NCI-H1048 (cell line): ENCODE data around the gene VAMP5.
"Not testable (repeated sequence)": the region's sequence is repeated elsewhere in the genome, so short reads cannot be mapped to it uniquely, and the experiment has no call there.

ENCODE experiments used
- DNase-seq: peaks from one replicate; lab custom pipeline; 2025; lab: John Stamatoyannopoulos, UW

Gene VAMP5

DNA sequence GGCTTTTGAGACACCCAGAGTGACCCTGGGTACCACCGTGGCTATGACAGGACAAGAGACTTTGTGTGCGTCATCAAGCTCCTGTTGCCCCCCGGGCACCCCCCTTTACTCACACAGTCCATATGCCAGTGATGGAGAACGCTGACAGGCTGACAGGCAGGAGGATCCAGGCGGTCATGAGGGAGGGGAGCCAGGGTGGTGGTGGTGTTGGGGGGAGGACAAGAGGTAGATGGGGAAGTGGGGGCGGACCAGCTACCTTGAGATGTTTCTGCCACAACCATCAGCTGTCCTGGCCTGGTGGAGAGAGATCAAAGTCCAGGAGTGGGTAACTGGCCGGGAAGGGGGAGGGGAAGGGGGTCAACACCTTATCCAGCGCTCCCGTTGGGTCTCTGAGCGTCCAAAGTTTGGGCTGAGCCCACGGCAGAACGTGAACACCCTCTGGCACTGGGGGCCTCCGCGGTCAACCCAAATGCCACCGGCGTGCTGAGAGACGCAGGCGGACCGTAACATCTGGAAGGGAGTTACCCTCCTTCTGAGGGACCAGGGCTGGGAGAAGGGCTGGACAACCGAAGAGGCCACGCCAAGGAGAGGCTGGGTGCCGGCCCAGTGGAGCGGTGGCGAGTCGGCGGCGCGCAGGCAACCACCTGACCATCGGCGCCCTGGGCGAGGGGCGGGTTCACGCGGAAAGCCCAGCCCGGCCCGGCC is 17.7 kb downstream of the VAMP5 start:
- no peak for DNase-seq

DNA sequence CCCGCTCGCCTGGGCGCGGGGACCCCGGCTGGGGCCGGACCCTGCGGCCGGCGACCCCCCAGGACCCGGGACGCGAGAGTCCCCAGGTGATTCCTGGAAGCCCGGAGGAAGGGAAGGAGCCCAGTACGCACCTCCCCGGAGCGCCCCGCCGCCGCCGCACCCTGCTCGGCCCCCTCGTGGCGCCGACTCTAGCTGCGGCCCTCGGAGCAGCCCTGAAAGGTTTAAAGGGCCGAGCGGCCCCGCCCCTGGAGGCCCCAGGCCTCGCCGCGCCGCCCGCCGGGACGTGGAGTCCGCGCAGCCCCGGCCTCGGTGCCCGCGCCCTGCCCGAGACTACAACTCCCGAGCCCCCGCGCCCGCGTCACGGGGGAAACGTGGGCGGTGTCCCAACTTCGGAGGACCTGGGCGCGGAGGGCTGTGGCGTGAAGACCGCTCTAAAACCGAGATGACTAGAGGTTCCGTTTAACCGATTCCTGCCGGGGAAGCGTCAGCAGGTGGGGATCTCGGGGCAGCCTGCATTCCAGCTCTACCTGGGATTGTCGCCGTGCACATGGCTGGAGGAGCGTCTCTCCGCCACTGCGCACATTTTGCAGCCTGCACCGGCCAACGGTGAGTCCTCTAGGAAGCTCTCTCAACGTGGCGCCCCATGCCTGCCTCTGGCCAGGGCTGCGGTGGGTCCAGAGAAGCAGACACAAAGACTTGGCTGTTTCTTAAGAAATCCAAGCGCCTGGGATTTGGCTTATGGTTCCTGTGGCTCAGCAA is 18.4 kb downstream of the VAMP5 start, which contains the start of gene TMEM150A:
Gene TMEM150A (minus strand): TSS at position 223 of the 759 bp plus-strand sequence. CDS start 750 bp downstream, outside the sequence.
- DNase-seq, result peak; percentile 72

DNA sequence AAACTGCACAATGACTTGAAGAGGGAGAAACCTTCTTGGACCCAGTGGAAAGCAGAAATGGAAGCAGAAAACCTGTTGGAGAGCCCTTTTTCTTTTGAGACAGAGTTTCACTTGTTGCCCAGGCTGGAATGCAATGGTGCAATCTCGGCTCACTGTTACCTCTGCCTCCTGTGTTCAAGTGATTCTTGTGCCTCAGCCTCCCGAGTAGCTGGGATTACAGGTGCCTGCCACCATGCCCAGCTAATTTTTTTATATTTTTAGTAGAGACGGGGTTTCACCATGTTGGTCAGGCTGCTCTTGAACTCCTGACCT is 19.9 kb downstream of the VAMP5 start:
- DNase-seq, result not testable (repeated sequence)

DNA sequence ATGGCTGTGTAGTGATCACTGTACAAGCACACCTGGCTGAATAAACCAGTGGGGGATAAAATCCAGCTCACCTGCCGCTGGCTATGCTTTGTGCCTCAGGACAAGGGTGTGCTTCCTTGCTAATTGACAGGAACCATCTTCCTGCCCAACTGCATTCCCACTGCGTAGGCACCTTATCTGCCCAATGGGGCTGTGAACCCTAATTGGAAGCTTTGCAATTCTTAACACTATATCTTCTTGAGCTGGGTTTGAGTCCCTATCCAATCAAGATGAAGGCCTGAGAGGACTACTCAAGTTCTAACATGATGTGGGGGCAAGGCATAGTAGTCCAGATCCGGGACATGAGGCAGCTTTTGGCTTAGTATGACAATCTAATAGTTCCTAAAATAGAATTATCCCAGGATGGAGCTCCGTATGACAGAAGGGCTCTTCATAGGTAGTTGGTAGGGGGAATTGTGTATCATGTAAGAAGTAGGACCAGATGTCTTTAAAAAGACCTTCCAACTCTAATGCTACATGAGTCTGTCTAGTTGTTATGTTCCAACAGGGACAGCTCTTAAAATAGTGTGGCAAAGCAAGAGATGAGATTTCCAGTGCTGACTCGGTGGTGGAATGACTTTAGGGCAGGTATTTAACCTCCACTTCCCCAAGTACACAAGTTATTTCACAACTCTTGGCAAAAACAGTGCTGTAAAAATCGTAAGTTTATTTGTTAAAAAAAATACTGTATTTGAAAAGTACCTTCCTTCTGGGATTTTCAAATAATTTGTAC is 20.5 kb downstream of the VAMP5 start:
- no peak for DNase-seq

DNA sequence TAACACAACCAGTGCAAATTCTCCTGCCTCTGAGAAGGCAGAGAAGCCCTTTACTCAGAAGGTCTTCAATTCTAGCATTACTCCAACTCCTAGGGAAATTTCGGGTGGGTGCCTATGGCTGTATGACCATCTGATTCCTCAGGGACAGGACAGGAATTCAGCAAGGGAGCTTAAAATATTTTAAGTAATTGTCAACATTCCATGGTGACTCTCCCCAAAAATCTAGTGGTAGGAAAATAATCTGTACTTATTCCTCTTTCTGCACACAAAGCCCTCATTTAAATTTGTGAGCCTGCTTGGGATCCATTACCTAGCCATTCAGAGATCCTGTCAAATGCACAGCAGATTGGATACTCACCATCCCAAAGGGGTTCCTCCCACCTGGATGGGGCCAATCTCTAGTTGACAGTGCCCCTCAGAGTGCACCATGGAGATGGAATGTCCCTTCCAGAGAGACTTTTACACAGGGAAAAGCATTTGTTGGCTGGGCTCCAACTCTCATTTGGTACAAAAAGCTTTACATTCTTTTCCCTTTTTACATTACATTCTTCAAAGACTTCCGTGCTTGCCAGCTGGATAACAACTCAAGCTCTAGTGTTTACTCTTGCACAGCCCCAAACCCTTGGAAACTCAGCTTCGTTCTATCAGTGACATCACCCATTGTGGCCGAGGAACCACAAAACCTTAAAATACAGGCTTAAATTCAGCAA is 21.3 kb downstream of the VAMP5 start:
- no peak for DNase-seq

DNA sequence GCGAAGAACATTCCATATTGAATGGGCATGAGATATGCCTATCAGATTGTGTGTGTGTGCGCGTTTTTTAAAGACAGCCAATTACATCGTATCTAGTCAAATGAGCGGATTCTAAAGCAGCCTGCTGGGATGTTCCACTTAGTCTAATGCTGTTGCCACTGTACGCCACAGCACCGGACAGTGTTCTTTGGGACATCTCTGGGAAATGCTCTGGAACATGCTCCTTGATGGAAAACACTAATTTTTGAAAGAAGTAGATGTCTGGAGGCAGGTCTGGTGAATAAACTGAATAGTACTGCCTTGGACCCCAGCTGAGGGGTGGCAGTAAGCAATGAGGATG is 21.9 kb downstream of the VAMP5 start:
- no peak for DNase-seq

DNA sequence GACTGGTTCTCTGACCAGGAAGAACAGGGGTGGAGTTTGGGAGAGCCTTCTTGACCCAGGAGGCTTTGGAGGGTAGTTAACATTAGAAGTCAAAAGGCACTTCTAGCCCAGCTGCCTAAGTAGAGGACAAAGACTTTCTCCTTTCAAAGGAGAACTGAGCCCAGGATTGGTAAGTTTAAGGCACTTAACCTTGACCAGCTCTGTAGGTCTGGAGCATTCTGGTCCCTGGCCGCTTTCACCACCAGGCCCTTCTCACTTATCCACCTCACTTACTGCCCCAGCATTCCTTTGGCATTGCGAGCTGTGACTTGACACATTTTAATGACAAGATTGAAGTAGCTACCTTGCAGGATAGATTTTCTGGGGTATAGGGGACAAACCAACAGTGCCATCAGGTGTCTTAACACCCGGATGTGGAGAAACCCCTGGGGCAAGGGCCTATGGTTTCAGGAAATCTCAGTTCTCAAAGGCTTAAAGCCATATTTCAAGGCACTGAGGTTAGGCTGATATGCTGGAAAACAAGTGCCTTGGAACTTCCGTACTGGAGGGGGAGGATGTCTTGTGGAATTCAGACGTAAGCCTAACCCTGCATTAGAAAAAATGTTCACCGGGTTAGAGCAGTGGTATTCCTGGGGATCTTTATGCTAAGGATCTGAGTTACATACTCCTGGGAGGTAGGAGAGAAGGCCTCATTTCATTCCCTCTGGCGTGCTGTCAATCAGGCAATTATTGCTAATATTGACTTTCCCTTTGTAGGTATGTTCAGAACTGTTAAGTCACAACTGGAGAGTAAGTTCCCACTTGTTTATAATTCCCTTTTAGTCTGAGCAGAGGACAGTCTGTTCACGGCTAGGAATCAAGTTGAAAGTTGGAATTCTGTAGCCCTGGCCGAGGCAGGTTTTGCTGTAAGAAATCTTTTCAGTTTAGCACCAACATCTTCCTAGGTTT is 23.3 kb downstream of the VAMP5 start:
- no peak for DNase-seq

DNA sequence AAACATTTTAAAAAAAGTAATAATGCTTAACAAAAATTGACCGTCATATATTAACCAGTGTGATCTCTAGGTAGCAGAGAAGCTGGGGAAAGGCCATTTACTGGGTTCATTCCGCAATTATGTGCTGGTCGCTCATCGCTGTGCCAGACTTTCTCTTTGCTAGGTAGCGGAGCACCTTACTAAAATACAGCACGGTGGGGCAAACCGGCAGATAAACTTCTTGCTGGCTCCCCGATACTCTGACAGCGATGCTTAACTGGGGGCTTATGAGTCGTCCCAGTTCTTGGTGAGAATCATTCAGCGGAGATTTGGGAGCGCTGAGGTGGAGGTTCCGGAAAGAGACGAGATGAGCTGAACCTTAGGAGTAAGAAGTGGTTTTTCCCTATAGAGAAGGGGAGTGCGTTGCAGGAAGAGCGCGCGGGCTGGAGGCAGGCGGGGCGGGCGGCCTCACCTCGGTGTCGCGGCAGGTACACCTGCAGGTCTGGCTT is 27.0 kb downstream of the VAMP5 start:
- no peak for DNase-seq

DNA sequence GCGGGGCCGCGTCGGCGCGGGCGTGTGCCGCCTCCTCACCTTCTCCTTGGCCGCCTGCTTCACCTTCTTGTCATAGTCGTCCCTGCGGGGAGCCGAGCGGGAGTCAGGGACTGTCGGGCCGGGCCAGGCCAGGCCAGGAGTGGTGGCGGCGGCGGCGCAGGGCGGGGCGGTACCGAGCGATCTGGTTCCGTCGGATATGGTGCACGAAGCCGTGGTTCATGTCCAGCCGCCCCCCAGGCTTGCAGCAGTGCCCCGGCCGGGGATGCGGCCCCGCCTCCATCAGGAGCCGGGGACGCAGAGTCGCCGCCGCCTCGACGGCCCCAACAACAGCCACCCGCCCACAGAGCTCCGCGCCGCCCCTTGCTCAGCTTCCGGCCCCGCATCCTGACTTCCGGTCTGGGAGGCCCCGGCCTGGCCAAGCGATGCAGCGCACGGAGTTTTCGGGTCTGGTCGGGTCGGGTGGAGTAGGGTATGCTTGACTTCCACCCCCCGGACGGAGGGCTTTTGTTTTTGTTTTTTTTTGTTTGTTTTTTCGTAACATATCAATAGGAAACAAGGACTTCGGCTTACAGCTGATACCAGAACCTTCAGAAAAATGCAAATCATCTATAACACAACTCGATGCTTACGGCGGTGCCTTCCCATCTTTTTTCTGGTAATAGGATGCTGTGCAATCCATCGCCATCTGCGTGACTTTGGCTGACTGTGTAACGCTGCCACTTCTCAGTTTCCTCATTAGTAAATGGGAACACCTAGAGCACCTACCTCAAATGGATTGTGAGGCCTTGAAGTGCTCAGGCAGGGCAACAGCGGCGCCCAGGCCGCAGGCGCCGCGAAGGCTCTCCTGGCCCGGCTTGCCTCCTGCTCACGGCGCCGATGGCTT is 27.7 kb downstream of the VAMP5 start, which contains the start of gene C2orf68:
Gene C2orf68 (minus strand): TSS at position 362 of the 883 bp plus-strand sequence. CDS start 82 bp downstream, at position 280.
- peak; percentile 86 for DNase-seq

DNA sequence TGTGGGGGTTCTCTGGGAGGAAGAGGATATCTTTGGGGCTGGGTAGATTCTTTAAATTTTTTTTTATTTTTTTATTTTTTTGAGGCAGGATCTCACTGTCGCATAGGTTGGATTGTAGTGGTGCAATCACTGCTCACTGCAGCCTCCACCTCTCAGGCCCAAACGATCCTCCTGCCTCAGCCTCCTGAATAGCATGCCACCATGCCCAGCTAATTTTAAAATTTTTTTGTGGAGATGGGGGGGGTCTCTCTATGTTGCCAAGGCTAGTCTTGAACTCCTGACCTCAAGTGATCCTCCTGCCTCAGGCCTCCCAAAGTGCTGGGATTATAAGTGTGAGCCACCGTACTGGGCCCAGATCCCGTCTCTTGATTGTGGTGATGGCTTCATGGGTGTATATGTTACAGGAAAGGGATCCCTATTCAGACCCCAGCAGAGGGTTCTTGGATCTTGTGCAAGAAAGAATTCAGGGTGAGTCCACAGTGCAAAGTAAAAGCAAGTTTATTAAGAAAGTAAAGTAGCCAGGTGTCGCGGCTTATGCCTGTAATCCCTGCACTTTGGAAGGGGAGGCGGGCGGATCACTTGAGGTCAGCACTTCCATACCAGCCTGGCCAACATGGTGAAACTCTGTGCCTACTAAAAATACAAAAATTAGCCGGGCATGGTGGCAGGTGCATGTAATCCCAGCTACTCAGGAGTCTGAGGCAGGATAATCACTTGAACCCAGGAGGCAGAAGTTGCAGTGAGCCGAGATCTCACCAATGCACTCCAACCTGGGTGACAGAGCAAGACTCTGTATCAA is 29.7 kb downstream of the VAMP5 start:
- DNase-seq, result no peak

DNA sequence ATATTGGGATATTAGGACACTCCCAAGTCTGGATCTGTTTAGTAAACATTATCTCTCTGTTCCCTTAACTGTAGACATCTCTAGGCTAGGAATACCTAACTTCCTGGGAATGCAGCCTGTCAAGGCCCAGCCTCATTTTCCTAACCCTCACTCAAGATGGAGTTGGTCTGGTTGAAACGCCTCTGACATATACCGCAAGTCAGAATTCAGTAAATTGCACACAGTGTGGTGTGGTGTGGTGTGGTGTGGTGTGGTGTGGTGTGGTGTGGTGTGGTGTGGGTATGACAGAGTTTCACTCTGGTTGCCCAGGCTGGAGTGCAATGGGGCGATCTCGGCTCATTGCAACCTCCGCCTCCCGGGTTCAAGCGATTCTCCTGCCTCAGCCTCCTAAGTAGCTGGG is 30.5 kb downstream of the VAMP5 start:
- not testable (repeated sequence) for DNase-seq

DNA sequence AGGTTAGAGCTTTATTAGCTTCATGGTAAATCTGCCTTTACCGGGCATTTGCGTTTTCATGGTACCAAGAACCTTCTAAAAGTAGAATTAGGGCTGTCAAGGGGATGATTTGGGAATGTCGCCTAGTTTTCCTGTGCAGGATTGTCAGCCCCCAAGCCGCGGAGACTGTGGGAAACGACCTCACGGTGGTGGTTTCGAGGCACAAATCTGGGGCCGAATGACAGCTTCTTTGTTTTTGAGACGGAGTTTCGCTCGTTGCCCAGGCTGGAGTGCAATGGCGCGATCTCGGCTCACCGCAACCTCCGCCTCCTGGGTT is 31.1 kb downstream of the VAMP5 start:
- no peak for DNase-seq

DNA sequence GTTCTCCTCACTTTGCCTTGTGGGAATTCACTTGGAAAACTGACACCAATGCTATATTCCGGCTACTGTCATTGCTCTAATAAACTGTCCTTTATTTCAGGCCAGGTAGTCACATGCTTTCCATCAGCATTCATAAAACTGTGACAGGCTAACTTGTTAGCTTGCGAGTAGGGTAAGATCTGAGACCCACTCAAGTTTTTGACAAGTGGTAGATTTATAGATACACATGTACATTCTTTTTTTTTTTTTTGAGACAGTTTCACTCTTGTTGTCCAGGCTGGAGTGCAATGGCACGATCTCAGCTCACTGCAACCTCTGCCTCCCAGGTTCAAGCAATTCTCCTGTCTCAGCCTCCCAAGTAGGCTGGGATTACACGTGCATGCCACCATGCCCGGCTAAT is 33.5 kb downstream of the VAMP5 start:
- DNase-seq, result not testable (repeated sequence)

DNA sequence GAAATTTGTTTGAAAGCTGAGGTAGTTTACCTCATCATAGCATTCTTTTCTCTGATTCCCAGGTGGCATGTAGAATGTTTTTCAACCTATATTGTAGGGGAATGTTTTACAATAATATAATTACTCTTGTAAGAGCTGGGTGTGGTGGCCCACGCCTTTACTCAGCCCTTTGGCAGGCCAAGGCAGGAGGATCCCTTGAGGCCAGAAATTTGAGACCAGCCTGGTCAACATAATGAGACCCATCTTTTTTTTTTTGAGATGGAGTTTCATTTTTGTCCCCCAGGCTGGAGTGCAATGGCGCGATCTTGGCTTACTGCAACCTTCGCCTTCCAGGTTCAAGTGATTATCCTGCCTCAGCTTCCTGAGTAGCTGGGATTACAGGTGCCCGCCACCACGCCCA is 35.4 kb downstream of the VAMP5 start:
- DNase-seq, result no peak

DNA sequence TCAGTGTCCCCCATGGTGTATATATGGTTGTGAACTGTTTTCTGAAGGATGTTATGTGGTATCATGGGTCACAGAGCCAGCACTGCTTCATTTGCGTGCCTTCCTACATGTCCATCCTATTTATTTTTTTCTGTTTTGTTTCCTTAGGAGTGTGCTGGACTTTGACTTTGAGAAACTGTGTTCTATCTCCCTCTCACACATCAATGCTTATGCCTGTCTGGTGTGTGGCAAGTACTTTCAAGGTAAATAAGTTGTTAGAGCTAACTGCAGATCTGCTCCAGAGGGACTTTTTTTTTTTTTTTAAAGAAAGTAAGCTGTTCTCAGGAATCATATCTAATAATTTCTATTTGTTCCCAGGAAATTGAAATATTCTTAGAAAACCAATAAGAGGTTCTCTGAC is 37.1 kb downstream of the VAMP5 start:
- DNase-seq, result no peak

DNA sequence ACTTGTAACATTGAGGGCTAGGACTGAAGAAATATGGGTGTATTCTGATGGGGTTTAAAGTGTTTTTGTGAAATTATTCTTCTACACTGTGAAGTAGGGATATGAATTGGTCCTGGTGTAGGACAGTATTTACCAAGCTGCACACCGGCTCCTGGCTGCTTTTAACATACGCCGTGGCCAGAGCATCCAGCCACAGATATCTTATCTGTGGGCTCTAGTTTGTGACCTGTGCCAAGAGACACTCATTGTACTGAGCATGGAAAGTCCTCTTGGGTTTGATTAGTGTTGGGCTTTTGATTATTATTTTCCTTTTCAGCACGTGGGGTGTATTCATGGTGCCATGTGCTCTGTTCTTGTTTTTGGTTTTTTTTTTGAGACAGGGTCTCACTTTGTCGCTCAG is 39.8 kb downstream of the VAMP5 start:
- DNase-seq, result no peak

DNA sequence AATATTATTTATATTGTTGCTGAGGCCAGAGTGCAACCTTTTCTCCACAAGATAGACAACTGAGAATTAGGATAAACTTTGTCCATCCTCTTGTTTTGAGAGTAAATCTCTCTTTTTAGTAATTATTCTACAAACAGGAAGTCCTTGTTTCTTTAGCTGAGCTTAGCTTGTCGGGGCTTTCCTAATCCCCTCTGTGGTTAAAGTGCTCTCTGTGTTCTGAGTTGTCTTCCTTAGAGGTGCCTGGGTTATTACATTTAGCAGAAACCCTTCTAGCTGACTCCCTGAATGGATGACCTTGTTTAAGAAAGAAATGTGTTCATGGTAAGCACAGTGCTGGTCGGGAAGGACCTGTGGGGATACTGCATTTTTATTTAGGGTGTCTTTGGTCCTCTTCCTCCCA is 44.4 kb downstream of the VAMP5 start:
- no peak for DNase-seq

DNA sequence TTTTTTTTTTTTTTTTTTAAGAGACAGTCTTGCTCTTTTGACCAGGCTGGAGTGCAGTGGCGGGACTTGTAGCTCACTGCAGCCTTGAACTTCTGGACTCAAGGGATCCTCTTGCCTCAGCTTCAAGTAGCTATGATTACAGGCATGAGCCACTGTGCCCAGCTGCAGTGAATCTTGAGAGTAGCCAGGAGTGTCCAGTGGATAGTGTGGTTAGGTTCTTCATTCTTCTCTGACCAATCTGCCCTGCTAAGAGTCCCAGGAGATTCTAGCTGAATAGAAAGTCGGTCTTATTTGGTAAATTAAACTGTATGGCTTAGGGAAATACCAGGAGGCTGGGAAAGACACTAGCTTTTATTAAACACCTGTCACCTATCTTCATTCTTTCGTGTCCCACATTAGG is 47.1 kb downstream of the VAMP5 start:
- DNase-seq, result no peak

DNA sequence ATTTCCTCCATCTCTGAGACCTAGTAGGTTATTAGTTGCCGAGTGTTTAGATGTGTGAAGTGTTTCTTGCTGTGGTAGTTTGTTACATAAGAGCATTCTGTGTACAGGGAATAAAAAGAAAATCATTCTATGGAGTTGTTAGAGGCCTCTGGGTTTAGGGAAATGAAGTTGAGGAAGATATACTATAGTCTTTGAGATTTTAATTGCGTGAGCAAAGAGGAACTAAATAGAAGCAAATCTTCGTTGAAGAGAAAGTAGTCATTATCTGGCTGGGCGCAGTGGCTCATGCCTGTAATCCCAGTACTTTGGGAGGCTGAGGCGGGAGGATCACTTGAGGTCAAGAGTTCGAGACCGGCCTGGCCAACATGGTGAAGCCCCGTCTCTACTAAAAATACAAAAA is 50.8 kb downstream of the VAMP5 start:
- no peak for DNase-seq
